A673 (cell line): ENCODE results near the gene KCNIP4.

Experiments
- EZH2 ChIP-seq: fragments of 200-600 bp; sonication (generic); IDR thresholded peaks from 2 replicates; pipeline ENCODE4 v1.6.1; 2017; ENCODE audit warnings: borderline replicate concordance, low read depth, mild to moderate bottlenecking, mixed read lengths, antibody characterized with exemption, low read length; ENCODE audit not compliant: poor library complexity, severe bottlenecking
- TF ChIP-seq, protein P1 (sequence below): fragments of 300-800, 200-600 bp; sonication (generic); conservative IDR thresholded peaks from 2 replicates; pipeline ENCODE4 v1.5.1; 2017; ENCODE audit warnings: low read depth, mild to moderate bottlenecking, antibody characterized with exemption, low read length, moderate library complexity, mixed read lengths

- TF ChIP-seq EZH2, result no peak
- TF ChIP-seq, protein P1, sequence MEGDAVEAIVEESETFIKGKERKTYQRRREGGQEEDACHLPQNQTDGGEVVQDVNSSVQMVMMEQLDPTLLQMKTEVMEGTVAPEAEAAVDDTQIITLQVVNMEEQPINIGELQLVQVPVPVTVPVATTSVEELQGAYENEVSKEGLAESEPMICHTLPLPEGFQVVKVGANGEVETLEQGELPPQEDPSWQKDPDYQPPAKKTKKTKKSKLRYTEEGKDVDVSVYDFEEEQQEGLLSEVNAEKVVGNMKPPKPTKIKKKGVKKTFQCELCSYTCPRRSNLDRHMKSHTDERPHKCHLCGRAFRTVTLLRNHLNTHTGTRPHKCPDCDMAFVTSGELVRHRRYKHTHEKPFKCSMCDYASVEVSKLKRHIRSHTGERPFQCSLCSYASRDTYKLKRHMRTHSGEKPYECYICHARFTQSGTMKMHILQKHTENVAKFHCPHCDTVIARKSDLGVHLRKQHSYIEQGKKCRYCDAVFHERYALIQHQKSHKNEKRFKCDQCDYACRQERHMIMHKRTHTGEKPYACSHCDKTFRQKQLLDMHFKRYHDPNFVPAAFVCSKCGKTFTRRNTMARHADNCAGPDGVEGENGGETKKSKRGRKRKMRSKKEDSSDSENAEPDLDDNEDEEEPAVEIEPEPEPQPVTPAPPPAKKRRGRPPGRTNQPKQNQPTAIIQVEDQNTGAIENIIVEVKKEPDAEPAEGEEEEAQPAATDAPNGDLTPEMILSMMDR, result no peak
These were observed 146.2 kb downstream of the KCNIP4 start for GRCh38 chr4:21802406-21802805.
